IPS-15b (cell line): Measurements from ENCODE around the gene PDE3B.
"Not testable (repeated sequence)": the region's sequence is repeated elsewhere in the genome, so short reads cannot be mapped to it uniquely, and the experiment has no call there.

Source experiments
- H3K27me3 ChIP-seq: one replicate; pipeline ENCODE4 v1.6.1; 2013; ENCODE audit warnings: low read length; ENCODE audit not compliant: control insufficient read depth, insufficient read depth
- H3K36me3 ChIP-seq: one replicate; pipeline ENCODE4 v1.6.1; 2013; ENCODE audit warnings: low read length; ENCODE audit not compliant: control insufficient read depth, insufficient read depth
- H3K4me1 ChIP-seq: one replicate; pipeline ENCODE4 v1.6.1; 2013; ENCODE audit warnings: mild to moderate bottlenecking, low read length; ENCODE audit not compliant: control insufficient read depth, insufficient read depth
- H3K4me3 ChIP-seq: one replicate; pipeline ENCODE4 v1.5.1; 2013; ENCODE audit warnings: low read depth, low read length
- H3K9ac ChIP-seq: one replicate; pipeline ENCODE4 v1.6.1; 2013; ENCODE audit warnings: low read depth, mild to moderate bottlenecking, low read length
- H3K9me3 ChIP-seq: one replicate; pipeline ENCODE4 v1.6.1; 2013; ENCODE audit warnings: mild to moderate bottlenecking, low read length; ENCODE audit not compliant: control insufficient read depth, insufficient read depth

PDE3B gene

DNA sequence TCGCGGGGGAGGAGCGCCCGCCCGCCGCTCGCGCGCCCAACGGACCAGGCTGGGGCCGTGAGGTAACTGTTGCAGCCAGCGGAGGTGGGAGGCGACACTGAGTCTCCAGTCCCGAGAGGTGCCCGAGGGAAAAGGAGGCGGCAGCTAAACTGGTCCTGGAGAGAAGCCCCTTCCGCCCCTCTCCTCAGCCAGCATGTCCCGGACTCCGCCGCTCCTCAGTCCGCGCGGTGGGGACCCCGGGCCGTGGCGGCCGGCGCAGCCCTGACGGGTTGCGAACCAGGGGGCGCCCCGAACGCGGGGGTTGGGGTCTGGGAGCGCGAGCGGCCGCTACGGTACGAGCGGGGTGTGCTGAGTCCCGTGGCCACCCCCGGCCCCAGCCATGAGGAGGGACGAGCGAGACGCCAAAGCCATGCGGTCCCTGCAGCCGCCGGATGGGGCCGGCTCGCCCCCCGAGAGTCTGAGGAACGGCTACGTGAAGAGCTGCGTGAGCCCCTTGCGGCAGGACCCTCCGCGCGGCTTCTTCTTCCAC, at the start of gene PDE3B:
PDE3B (plus strand) TSS at position 108 of the 529 bp plus-strand sequence; CDS start at position 380, 272 bp downstream.
- H3K9me3 ChIP-seq, result no peaks in the 10 kb centered on the region
- H3K27me3 ChIP-seq, result peaks cover 43% of the 10 kb centered on the region
- no peaks in the 10 kb centered on the region for H3K36me3 ChIP-seq
- H3K4me1 ChIP-seq, result peaks cover 2% of the 10 kb centered on the region
- peak within 1 kb of the TSS; percentile 51 for H3K9ac ChIP-seq
- H3K4me3 ChIP-seq, result peak within 1 kb of the TSS; percentile 78

DNA sequence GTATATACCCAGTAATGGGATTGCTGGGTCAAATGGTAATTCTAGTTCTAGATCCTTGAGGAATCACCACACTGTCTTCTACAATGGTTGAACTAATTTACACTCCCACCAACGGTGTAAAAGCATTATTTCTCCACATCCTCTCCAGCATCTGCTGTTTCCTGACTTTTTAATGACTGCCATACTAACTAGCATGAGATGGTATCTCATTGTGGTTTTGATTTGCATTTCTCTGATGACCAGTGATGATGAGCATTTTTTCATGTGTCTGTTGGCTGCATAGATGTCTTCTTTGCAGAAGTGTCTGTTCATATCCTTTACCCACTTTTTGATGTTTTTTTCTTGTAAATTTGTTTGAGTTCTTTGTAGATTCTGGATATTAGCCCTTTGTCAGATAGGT, 48.3 kb upstream of the PDE3B start:
- H3K9me3 ChIP-seq, H3K4me3 ChIP-seq, H3K36me3 ChIP-seq, H3K9ac ChIP-seq, H3K4me1 ChIP-seq, H3K27me3 ChIP-seq: not testable (repeated sequence)

DNA sequence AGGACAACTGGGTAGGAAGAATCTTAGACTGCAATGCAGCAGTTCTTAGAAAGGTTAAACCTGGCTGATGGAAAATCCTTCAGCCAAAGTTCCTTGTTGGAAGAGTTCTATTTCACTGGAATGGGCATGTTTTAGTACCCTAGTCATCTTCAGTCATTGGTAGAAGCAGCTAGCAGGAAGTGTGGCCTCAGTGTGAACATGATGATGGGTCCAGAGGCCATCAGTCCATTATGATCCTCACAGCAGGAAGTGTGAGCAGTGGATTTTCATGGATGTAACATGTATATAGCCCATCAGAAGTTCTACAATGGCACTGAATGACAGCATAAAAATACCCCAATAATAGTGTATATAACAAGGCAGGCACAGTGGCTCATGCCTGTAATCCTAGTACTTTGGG, 35.9 kb upstream of the PDE3B start:
- Histone ChIP-seq H3K36me3 (no peaks in the 10 kb centered on the region), H3K27me3 (no peaks in the 10 kb centered on the region), H3K4me3 (no peak overlapping the region), H3K9ac (no peak overlapping the region), H3K4me1 (no peaks in the 10 kb centered on the region), H3K9me3 (no peaks in the 10 kb centered on the region)

DNA sequence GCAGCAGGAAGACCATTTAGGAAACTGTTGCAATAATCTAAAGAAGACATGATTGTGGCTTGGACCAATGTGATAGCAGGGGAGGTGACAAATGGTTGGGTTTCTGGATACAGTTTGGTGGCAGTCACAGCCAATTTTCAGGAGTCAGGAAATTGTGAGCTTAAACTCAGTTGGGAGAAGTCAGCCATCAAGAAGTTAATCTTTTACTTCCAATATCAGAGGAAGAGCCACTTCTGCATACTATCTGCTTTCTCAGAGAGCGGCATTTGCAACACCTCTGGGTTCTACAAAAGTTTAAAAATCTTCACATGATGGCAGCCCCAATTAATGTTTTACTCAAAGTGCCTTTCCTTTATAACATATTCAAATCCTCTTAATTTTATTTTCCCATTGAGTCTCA, 33.7 kb upstream of the PDE3B start:
- Histone ChIP-seq H3K27me3 (no peaks in the 10 kb centered on the region), H3K9ac (no peak overlapping the region), H3K36me3 (no peaks in the 10 kb centered on the region), H3K9me3 (no peaks in the 10 kb centered on the region), H3K4me1 (no peaks in the 10 kb centered on the region), H3K4me3 (no peak overlapping the region)

DNA sequence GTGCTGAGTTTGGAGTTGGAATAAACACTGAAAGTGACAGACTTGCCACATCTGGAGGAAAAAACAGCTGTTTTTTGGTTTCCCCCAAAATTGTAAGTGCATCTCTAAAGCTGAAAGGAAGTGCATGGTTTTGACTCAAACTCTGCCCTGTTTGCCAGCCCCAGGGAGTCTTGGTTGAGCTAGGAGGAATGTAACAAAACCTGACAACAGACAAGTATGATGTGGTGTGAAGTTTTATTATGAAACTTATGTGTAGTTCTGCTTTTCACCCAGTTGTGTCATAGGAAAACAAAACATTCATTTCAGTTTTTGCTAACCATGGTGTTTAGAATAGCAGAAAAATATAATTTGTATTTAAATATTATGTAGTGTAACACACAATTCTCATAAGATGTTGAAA, 31.7 kb upstream of the PDE3B start:
- Histone ChIP-seq H3K27me3 (no peaks in the 10 kb centered on the region), H3K9ac (no peak overlapping the region), H3K4me3 (no peak overlapping the region), H3K9me3 (no peaks in the 10 kb centered on the region), H3K36me3 (no peaks in the 10 kb centered on the region), H3K4me1 (no peaks in the 10 kb centered on the region)

DNA sequence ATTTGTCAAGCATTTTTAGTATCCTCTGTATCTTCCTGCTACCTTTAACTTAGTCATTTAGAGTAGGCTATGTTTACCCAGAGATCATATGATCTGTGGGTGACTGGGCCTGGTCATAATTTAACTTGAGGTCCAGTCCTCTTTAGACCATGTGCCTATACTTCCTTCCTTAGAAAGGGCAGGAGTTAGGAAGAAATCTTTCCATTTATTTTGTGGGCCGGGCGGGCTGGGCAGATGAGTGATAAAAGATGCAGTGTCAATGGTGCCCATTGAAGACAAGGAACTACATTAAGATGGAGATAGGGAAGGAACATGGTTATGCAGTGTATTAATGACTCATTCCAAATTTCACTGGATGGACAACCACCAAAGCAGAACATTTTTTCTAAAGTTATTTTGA, 30.9 kb upstream of the PDE3B start:
- Histone ChIP-seq H3K27me3 (no peaks in the 10 kb centered on the region), H3K4me1 (no peaks in the 10 kb centered on the region), H3K36me3 (no peaks in the 10 kb centered on the region), H3K9ac (no peak overlapping the region), H3K4me3 (no peak overlapping the region), H3K9me3 (no peaks in the 10 kb centered on the region)

DNA sequence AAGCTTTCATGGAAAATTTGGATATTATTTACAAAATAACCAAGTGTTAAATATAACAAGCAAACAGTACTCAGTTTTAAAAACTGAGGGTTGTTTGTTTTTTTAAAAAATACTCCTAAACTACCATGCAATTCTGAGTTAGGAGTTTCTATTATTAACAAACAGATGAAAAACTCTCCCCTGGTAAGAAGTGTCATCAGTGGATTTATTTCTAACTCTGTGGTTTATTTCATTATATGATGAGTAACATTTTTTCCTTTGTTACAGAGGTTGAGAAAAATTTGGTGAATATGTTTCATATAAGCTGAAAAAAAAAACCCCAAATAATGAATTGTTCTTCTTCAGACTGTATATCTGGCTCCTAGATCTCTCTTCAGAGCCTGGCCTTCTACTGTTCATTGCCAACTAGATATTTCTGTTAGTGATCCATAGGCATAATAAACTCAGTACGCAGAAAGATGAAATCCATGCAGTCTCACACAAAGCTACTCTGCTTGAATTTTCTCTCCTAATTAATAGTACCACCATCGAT, 29.4 kb upstream of the PDE3B start:
- no peaks in the 10 kb centered on the region for H3K27me3 ChIP-seq
- H3K9ac ChIP-seq, result no peak overlapping the region

DNA sequence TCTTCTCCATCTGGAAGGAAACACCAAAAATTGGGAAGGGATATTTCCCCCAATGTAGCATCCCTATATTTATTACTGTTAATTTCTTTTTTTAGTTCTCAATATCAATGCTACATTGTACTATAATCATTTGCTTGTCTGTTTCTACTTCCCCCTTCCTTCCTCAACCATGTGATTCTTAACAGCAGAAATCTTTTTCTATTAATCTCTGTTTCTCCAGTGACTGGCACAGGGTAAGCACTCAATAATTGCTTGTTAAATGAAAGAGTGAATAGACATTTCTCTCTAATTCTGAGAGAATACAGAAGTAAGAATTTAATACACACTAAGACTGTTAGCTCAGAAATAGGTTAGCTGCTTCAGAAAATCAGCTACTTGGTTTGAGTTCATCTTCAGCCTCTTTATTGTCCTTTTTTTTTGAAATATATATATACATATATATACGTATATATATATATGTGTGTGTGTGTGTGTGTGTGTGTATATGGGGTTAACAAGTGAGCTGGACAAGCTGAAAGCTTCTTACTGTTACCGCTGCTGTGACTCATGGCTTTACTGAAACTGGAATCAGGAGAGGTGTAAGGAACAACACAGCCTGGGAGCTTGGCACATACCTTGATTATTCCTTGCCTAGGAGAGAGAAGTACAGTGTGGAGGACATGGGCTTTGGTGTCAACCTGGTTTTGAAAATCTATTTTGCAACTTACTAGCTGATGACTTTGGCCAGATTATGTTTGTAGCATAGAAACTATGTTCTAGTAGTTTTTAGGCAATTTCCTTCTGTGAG, 26.2 kb upstream of the PDE3B start:
- Histone ChIP-seq H3K27me3 (no peaks in the 10 kb centered on the region), H3K4me1 (no peaks in the 10 kb centered on the region), H3K9me3 (no peaks in the 10 kb centered on the region), H3K4me3 (no peak overlapping the region), H3K36me3 (no peaks in the 10 kb centered on the region), H3K9ac (no peak overlapping the region)

More for the DNA sequence above, 29.4 kb upstream of the PDE3B start:
- H3K36me3 ChIP-seq, result no peaks in the 10 kb centered on the region
- H3K4me3 ChIP-seq, result no peak overlapping the region
- H3K9me3 ChIP-seq, result no peaks in the 10 kb centered on the region
- no peaks in the 10 kb centered on the region for H3K4me1 ChIP-seq

DNA sequence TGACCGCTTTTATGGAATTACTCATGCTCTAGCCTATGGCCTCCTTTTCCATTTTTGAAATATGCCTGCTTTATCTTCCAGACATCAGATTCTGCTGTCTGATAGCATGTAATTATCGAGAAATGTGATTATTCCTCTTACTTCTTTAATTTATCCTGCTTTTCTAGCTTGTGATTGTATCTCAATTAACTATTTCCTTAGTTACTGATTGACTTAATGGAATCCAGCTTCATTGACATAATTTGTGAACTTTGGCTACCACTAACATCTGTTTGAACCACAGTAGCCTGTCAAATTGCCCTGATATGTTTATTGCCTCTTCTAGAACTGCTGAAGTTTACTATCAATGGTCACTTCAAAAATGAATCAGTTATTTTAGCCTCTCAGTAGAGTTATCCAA, 25.5 kb upstream of the PDE3B start:
- no peak overlapping the region for H3K4me3 ChIP-seq
- no peaks in the 10 kb centered on the region for H3K9me3 ChIP-seq
- no peaks in the 10 kb centered on the region for H3K27me3 ChIP-seq
- no peak overlapping the region for H3K9ac ChIP-seq
- no peaks in the 10 kb centered on the region for H3K4me1 ChIP-seq
- H3K36me3 ChIP-seq, result no peaks in the 10 kb centered on the region

DNA sequence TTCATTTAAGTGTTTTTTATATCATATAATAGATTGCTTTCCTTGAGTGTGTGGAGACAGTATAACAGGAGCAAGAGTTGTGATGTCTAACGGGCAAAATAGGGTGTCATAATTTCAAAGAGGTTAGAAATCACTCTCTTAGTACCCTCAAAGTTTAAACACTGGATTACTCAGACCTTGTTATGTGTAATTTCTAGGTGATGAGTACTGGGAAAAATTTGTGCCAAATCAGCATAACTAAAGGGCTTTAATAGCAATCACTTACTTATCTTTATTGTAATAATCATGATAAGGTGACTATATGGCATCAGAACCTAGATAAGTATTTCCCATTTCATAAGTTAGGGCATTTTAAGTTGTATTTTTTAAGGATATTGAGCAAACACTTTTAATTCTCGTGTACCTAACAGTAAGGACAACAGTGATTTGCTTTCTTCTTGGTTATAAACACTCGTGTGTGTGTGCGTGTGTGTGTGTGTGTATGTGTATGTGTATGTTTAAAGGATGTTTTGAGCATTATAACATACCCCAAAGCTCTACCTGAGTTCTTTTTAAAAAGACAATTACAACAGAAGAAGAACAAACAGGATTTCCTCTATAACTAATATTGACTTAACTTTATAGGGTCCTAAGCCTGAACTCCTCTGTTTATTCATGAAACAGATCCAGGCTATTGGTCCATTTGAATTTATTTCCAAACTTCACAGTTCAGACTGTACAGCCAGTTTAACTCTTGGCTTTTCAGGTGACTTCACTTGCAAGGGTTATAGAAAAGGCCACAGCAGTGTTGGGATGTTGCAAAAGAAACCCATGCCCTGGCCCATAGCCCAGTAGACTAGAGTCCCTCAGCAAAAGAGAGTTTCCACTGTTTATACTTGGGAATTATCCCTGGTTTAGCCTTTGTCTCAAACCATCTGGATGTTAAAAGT, 23.7 kb upstream of the PDE3B start:
- no peak overlapping the region for H3K4me3 ChIP-seq
- H3K36me3 ChIP-seq, result no peaks in the 10 kb centered on the region
- H3K9me3 ChIP-seq, result no peaks in the 10 kb centered on the region
- H3K9ac ChIP-seq, result no peak overlapping the region
- no peaks in the 10 kb centered on the region for H3K27me3 ChIP-seq
- no peaks in the 10 kb centered on the region for H3K4me1 ChIP-seq

DNA sequence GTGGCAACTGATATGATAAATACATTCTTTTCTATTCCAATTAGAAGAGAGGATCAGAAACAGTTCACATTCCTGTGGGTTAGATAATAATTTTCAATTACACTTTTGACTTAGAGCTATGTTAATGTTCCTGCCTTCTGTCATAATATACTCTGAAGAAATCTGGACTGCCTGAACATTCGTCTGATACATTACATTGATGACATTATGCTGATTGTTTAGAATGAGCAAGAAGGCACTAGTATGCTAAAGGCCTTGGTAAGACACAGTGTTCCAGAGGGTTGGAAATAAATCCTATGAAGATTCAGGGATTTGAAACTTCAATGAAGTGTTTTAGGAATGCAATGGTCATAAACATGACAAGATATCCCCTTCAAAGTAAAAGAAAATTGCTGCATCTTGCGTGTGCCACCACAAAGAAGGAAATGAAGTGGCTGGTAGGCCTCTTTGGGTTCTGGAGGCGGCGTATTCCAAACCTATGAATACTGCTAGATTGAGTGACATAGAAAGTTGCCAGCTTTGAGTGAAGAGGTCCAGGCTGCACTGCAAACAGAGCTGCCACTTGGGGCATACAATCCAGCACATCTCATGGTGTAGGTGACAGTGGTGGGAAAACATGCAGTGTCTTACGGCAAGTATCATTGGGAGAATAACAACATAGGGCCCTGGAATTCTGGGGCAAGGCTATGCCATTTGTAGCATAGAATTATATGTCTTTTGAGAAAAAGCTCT, 21.2 kb upstream of the PDE3B start:
- H3K4me1 ChIP-seq, result no peaks in the 10 kb centered on the region
- H3K27me3 ChIP-seq, result no peaks in the 10 kb centered on the region
- no peaks in the 10 kb centered on the region for H3K9me3 ChIP-seq
- H3K36me3 ChIP-seq, result no peaks in the 10 kb centered on the region
- no peak overlapping the region for H3K4me3 ChIP-seq
- H3K9ac ChIP-seq, result no peak overlapping the region
